Dermis blood vessel endothelial cell (primary cell): ENCODE results near the gene ROPN1. TPM values are rescaled to one million over a fixed set of nuclear protein-coding genes. Genes with fewer than 3 reads are reported as not detected.
"Not testable (repeated sequence)": the region's sequence is repeated elsewhere in the genome, so short reads cannot be mapped to it uniquely, and the experiment has no call there.

ENCODE experiments used
- DNase-seq: peaks from one replicate; pipeline ENCODE4 v3.0.0; 2010
- total RNA-seq: library from RNA; depleted of rRNA; stranded (reverse); fragments of >200 nt; gene quantifications from 2 replicates; pipeline ENCODE4 v1.2.3, GENCODE V29; 2014

Gene ROPN1
- total RNA-seq, 1 donor from 2014 or later: not detected

DNA sequence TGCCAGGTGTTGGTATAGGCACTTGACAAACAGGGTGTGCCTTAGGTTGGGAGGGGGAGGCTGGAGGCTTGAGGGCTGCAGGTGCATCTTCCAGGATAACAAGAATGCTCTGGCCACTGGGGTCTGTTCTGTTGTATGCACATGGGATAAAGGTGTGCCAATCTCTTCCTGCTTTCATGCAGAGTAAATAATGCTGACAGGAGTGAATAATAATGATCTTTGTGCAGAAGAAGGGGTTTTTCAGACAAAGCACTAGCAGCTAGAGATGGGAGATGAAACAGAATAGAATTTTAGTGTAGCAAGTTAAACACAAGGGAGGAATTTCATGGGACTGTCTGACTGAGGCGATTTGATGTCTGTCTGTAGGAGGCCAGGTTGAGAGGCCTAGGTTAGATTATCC is 1.9 kb upstream of the ROPN1 start:
- DNase-seq: no peak

DNA sequence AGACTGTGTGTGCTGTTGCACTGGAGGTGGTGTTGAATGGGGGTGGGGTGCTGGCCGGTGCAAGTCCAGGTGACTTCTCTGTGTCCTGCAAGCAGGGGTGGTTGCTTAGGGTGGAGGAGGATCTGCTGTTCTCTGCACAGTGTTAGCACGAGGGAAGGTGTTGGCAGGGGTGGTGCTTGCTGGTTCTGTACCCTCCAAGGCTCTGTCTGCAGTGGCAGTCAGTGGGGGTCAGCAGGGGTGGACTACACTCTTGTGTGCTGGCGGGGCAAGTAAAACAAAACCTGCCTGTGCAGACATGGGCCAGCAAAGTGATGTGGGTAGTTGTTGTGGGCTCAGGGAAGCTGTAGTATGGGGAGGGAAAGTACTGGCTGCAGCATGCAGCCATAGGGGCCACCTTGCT is 5.5 kb downstream of the ROPN1 start:
- DNase-seq: no peak

DNA sequence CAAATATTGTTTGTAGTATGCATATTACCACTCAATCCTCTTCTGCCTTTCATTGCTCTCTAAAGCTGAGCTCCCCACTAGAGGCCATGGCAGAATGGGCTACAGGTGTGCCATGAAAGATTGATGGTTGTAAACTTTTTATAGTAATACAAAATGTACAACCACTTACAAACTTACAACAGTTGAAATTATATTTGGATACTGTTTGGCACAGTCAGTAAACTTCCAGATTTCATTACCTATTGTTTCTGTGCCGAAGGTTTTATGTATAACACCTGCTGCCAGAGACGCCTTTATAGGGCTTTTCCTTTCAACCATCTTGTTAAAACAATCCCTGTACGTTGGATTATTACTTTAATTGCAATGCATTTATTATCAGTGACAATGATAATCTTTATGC is 7.0 kb downstream of the ROPN1 start:
- DNase-seq: no peak

DNA sequence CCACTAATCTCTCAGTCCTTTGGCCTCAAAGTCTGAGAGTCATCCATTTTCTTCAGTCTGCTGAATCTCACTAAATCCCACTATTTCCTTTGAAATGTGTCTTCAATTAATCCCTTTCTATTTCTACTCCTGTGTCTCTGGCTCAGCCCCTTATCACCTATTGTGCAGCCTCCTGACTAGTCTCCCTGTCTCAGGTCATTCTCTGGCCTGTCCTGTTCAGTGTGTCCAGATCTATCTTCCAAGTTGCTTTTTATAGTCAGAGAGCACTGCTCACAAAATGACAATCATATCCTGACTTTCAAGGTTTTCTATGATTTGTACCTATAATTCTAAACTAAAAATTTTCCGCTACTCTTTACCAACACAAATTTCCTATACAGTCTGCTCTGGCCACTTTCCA is 7.6 kb downstream of the ROPN1 start:
- no peak for DNase-seq

DNA sequence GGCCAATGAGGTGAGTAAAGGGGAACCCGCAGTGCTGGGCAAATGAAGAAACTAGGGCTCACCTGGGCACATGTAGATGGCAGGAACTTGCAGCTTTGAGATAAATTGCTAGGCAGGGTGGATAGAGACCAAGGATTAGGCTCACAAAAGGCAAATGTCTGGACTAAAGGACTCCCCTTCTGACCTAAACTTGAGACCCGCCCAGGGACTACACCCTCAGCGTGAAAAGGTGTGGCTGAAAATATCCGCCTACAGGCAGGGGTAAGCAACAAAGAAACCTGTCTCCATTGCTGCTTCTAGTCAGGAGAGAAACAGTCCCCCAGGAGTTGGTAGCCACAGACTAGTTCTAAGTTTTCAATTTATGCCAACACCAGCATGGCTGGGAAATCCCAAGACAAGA is 10.6 kb downstream of the ROPN1 start:
- DNase-seq: not testable (repeated sequence)

DNA sequence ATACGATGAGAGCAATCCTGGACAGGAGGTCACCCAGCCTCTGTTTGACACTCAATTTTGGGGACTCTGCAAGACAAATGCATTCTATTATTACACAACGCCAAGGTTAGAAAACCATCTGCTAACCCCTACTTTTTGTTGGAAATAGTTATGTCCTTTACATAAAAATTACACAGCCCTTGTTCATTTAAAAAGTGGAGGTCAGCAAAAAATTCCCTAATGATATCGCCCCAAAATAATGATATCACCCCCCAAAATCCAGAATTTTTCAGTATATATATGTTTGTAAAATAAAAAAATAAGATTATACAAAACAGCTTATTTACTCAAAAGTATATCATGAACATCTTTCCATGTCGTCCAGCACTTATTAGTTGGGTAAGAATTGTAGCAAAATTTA is 11.4 kb downstream of the ROPN1 start:
- no peak for DNase-seq

DNA sequence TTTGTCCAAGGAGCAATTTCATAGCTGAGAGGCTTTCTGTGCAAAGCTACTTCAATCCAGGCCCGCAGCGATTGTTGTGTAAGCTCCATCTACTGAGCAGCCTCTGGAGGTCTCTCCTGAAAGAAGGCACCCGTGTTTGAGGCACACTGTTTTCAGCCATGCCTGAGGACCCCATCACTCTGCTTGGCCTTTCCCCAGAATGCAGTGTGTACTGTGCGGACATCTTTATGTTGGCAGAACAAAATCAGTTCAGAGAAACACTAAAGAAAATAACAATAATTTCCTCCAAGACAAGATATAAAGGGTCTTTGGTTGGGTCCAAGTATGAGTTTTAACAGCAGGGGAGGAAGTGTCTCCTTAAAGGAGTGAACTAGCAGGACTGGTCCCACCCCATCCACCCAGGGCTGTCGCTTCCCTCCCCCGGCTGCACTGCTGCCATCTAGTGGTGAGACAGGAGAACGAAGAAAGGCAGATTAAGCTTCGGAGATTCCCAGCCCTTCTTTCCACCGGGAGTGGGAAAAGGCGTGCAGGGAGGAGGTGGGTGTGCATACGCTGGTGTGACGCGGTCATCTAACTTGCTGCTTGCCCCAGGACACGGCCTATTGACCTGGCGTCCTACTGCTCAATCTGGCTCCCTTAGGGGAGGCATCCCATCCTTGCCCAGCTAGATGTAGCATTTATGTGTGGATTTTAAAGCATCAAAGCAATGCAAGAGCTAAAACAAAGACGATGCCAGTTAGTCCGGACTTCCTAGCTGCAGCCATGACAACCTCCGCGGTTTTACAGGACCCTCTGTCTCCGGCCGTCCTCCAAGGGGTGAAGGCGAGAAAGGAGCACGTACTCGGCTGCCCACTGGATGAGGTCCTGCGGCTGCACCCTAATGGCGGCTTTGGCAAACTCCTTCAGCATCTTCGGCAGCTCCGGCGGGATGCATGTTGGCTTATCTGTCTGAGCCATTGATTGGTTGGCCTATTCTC is 12.1 kb downstream of the ROPN1 start:
- peak; percentile 49 for DNase-seq

DNA sequence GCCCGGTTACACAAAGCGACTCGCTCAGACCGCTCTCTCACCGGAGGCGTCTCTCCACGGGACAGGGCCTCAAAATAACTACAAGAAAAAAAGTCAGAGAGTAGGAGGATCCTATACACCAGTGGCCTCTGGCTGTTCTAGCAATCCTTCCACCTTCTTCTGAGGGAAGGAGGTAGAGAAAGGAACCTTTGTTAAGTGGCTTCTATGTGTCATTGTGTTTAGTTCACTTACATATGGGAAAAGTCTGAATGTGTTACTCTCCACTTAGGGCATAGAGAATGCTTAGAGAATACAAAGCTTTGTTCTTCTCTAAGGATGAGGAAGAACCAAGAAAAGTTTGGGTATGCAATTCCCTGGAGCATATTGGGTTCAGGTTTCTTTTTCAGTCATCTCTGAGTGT is 15.0 kb downstream of the ROPN1 start:
- DNase-seq: not testable (repeated sequence)

DNA sequence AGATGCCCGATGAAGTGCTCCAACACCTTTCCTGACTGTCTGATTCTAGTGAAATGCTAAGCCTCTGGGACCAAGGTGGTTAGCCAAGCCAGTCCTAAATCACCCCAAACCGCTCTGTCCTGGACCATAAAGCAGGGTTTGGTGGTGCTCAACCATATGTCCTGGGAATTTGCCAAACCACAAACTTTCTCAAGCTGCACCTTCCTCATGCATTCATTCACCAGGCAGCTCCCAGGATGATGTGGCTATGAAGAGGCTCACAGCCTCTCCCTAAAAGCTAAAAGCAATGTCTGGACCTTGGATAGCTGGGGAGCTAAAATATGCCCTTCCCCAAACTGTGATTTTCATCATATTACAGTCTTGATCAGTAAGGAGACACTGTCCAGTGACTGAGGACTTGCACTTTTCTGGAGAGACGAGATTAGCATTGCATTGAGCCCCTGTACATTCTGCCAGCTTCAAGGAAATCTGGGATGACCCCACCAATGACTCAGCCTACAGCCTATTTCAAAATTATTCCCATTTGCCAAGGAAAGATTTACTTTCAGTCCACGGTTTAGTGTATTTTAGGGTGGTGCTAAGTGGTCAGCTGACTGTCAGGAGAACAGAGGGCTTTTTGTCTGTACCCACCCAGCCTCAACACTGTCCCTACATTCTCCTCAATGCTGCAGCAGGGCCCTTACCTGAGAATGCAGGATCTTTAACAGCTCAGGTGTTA is 15.6 kb downstream of the ROPN1 start:
- DNase-seq: not testable (repeated sequence)

DNA sequence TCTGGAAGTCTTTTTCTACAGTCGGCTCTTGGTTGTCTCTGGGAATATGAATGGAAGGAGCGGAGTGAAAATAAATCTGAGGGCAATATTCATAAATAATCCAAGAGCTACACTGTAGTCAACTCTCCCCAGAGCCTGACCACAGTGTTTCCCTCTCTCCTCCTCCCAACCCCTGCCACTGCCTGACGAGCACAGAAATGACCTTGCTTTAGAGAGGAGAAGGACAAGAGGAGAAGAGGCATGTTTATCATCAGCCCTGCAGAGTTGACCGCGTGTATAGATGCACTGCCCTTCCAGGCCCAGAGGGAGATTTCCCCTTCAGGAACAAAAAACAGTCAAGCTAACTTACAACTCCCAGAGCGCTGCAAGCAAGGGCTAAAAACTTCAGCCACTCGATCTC is 16.9 kb downstream of the ROPN1 start:
- not testable (repeated sequence) for DNase-seq

DNA sequence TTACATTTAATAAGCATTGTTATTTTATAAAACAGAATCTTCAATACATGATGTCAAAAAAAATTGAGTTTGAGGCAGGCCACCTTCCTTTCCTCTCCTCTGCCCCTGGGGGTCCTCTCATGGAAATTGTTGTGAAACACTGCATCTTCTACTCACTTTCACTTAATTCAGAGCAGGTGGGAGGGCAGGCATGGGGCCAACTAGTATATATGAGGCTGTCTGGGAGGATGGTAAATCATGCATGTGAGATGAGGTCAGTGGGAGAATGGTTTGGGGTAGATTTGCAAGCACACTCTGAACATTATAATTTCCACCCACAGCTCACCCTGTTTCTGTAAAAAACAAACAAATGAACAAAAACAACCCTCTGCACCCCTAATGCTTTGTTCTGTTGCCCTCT is 20.5 kb downstream of the ROPN1 start:
- DNase-seq: no peak

DNA sequence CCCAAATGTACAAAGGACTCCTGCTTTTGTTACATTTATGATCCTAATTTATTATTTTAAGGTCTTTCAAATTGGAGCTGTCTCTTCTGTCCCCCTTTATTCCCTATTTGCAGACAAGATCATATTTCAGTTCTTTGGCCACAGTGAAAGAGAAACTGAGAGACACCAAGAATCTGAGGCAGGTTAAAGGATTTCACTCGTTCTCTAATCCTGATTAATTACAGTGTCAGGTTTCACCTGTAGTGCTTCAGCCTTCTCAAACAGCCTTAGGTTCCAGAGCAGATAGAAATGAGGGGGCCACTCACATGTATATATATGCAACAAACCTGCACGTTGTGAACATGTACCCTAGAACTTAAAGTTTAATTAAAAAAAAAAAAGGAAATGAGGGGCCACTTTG is 24.7 kb downstream of the ROPN1 start:
- not testable (repeated sequence) for DNase-seq

DNA sequence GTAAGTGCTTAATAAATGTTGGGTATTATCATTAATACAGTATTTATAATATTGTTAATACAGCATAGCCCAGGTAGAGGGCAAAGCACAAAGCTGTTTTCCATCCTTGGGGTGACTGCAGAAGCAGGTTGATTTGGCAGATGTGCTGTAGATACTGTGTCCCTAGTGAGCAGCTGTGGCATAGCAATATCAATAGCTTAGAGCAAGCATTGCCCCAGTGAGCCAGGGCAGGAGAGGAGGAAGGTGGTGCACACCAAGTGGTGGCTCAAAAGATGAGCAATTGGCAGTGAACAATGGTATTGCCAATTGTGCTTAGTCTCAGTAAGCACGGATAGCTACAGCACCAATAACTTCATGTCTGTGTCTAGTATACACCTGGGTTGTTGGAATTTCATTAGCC is 25.1 kb downstream of the ROPN1 start:
- DNase-seq: not testable (repeated sequence)

DNA sequence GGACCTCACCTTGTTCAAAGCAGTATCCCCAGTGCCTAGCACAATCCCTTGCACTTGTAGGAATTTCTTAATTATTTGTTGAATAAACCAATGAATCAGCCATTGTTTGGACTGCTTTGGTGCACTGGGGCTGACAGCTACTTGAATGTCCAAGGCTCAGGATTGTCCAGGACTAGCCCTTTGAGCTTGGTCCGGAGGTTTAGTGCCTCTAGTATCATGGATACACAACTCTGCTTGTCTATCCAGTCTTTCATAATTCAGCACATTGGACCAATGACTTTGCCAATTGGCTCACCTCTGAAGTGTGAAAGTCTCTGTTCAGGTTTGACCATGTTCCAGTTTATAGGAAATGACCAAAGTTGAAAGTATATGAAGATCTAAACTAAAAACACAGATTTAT is 27.1 kb downstream of the ROPN1 start:
- DNase-seq: not testable (repeated sequence)

DNA sequence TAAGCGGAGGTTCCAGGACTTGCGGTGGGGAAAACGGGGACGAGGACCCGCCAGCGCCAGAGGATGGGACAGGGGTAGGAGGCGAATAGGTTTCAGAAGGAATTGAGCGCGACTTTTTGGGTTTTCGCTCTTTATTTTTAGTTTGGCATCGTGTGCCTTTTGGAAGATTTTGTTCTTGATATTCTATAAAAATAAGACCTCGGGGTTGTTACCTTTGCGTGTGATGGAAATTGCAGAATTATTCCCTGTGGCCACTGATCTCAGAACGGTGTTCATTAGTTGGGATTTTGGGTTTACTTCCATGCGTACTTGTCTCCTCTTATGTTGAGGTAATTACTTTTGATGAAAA is 30.4 kb downstream of the ROPN1 start:
- no peak for DNase-seq

DNA sequence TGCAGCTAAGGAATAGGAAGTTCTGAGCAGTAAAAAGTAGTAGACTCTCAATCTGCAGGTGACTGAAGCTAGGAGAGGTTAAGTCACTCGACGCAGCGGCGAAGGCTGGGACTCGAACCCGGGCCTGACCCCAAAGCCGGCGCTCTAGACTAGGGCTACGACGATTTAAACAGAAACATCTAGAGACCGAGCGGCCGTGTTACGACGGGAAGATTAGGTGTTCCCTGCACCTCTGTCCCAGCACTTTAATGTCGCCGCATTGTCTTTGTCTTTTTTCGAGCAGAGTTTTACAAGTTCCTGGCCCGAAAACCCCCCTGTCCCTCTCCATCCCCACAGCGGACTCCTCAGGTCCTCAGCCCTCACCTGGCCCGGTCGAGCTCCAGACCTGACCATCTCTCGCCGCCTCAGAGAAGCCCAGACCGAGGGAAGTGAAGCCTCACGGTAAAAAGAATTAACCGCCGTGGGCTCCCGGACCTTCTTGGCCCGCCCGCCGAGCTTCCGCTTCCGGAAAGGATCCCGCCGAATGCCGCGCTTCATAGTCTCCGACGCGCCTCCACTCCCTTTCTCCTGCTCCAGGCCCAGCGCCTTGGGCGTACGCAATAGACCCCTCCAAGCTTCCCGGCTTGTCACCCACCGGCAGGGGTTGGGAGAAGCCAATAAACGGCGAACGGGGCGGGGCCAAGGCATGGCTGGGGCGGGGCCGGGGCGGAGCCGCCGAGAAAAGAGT is 31.0 kb downstream of the ROPN1 start, which contains the start of gene CCDC14:
Gene CCDC14, minus strand, starts transcription at position 449 of the 727 bp plus-strand sequence. Its CDS starts 56 bp downstream, at position 393.
- peak; percentile 94 for DNase-seq

DNA sequence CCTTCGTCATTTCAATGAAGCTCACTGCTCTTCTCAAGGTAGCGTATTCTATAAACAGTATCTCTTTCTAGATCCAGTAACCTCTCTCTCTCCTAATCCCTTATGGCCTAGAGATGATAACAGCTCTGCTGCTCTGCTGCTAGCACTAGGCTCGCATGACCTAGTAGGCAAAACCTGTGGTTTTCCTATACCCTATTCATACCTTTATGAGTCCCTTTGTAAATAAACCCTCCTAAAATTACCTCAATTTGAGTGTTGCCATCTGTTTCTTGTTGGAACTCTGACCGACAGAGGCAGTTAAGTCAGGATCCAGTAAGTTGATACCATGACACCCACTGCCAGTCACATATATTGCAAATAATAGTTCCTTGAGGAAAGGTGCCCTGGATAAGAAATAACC is 38.2 kb downstream of the ROPN1 start:
- no peak for DNase-seq

DNA sequence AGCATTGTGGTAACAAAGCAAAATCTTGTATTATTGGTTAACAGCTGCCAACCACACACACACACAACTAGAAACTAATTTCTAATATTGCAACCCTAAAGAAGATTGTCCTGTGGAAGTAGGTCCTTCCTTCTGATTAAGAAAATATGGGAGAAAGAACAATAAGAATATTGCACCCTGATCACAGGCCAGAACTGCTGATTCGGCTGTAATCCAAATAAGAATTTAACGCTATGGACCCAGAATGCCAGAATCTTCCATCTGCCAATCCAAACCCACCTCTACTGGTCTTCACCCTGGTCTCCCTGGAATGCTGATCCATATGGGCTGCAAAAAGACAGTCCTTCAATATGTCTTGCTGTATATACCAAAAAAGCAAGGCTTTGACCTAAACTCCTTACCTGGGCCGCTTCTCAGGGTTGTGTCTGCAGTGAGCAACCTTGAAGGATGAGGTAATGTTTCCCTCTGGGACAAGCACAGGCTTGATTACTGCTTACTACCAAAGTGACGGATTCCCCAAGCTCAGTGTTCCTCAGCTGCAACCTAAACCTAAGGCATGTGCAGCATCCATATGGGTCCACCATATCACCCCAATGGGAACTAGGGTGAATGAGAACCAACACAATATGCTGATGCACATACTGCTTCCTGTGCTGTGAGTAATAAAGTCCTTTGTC is 38.9 kb downstream of the ROPN1 start:
- DNase-seq: no peak

DNA sequence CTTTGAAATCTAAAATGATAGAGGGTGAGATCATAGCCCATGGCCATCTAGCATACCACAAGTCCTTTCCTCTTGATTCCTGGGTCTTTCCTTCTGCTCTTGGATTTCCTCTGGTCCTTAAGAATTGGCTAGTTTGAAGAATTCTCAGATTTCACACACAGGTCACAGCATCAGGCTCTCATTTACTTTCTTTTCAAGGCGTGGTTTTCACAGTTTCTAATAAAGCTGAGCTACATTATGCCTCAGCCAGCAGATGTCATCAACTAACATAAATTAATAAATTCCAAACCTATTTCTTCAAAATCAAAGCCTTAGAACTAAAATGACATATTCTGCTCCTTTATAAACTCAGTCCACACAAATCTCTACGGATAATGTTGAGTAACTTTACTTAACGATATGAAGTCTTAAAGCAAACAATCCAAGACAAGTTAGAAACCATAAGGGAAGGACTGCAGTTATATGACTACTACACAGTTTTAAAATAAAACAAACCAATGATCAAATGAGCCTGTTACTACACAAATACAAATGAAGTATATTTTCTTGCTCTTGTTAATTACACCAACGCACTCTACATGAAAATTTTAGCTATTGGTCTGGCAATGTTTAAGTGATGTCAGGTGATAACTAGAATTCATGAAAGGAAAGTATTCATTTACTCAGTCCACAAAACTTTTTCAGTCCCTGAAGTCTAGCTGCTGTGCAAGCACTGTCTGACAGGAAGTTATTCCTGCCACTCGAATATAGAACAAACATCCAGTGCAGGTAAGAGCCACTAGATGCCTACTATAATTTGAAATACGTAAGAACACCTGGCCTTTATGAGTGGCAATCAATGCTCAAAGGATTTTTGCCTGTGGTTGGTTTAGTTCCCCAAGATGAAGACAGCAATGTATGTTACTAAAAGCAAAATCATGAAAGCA is 40.1 kb downstream of the ROPN1 start:
- no peak for DNase-seq

DNA sequence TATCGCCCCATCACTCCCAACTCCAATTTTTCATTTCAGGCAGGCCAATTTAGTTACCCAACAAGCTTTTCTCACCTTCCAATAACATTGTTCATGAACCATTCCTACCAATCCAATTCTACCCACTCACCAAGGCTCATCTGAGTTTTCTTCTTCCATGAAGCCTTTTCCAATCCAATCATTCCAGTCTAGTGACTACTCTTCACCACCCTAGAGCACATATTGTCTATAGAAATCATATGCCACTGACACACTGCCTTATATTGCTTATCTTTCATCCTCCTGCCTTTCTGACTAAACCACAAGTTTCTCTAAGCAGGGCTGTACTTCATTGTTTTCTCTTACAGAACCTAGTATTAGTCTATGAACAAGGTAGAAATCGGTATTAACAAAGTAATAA is 42.3 kb downstream of the ROPN1 start:
- no peak for DNase-seq

DNA sequence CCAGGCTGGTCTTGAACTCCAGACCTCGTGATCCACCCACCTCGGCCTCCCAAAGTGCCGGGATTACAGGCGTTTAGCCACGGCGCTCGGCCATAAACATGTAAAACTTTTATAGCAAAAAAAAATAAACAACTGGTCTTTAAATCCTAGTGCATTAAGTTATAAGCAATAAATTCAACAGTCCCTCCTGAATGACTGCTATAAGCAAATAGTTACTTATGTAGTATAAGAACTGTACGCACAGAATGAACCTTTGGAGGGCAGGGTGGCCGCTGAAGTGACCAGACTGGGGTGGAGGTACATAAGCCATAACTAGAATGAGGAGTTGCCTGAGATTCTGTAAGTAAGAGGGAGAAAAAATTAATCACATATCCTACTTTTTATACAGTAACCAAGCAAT is 43.5 kb downstream of the ROPN1 start:
- DNase-seq: no peak
